Kidney epithelial cell (primary cell): ENCODE results near the gene BHLHE41. TPM values are rescaled to one million over a fixed set of nuclear protein-coding genes. Genes with fewer than 3 reads are reported as not detected.
A peak's percentile ranks its signal among the peaks of the same experiment; 100 is the strongest.

ENCODE experiments used
- DNase-seq: peaks from one replicate; pipeline ENCODE4 v3.0.0-alpha.2; 2010; ENCODE audit warnings: low read depth
- H3K27me3 ChIP-seq: 2 replicates; pipeline ENCODE4 v1.6.0; 2011; ENCODE audit warnings: low read length; ENCODE audit not compliant: control insufficient read depth, insufficient read depth
- H3K36me3 ChIP-seq: 2 replicates; pipeline ENCODE4 v1.5.1; 2011; ENCODE audit warnings: low read length; ENCODE audit not compliant: control insufficient read depth, insufficient read depth
- H3K4me3 ChIP-seq: 2 replicates; pipeline ENCODE4 v1.5.1; 2011; ENCODE audit warnings: low read depth, mild to moderate bottlenecking, control low read depth, low read length
- total RNA-seq: library from RNA; depleted of rRNA; stranded (reverse); fragments of >200 nt; gene quantifications from 2 replicates; pipeline ENCODE4 v1.2.3, GENCODE V29; 2015
- TF ChIP-seq, protein P1 (sequence below): IDR thresholded peaks from 2 replicates; pipeline ENCODE4 v1.5.1; 2011; ENCODE audit warnings: mild to moderate bottlenecking, moderate library complexity, low read length, control low read depth, inconsistent platforms; ENCODE audit not compliant: insufficient read depth, poor library complexity, severe bottlenecking

The BHLHE41 gene
- total RNA-seq, 1 donor from 2014 or later = 1.6 TPM

DNA sequence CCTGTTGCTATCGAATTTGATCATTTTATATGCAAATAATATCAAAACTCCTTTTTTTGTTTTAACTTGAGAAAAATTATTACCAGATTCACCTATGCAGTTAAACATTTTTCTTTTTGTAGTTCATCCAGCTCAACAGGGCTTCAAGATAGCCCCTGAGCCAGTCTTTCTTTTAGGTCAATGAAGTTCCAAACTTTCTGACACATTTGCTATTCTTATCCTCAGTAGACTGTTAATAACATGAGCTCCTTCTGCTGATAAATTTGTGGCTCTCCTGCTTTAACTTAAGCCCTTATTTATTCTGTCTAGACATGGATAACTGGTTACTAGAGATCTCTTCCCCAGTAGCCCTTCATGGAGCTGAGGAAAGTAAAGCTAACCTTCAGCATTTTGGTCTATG, 37.3 kb upstream of the BHLHE41 start:
- Histone ChIP-seq H3K4me3 (no peak overlapping the region), H3K27me3 (no peaks in the 10 kb centered on the region), H3K36me3 (no peaks in the 10 kb centered on the region)
- DNase-seq = no peak
- TF ChIP-seq, protein P1, sequence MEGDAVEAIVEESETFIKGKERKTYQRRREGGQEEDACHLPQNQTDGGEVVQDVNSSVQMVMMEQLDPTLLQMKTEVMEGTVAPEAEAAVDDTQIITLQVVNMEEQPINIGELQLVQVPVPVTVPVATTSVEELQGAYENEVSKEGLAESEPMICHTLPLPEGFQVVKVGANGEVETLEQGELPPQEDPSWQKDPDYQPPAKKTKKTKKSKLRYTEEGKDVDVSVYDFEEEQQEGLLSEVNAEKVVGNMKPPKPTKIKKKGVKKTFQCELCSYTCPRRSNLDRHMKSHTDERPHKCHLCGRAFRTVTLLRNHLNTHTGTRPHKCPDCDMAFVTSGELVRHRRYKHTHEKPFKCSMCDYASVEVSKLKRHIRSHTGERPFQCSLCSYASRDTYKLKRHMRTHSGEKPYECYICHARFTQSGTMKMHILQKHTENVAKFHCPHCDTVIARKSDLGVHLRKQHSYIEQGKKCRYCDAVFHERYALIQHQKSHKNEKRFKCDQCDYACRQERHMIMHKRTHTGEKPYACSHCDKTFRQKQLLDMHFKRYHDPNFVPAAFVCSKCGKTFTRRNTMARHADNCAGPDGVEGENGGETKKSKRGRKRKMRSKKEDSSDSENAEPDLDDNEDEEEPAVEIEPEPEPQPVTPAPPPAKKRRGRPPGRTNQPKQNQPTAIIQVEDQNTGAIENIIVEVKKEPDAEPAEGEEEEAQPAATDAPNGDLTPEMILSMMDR = no peak

DNA sequence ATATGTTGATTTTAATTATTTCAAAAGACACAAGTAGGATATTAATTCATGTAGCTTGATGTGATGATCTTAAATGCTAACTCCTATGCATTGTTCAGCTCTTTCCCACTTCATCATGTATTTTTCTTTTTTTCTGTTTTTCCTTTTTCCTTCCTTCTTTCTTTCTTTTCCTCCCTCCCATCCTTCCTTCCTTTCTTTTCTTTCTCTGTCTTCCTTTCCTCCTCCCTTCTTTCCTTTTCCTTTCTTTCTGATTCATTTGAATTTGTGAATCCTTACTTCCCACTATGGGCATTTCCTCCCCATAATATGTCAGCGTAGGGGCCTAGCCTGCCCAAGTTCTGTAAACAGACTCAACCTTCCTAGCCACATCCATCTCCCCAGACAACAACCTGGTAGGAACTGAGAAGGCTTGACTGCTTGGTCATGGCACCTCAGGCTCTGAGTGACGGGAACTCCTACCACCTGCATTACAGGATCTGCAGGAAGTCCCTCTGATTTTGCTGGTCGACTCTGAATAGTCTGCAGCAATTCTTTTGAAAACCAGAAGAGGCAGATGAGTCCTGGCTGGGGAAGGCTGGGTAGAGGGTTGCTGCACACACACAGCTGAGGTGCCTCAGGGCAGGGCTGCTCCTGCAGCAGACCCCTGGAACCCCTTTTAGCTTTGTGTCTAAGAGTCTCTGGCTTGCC, 33.4 kb upstream of the BHLHE41 start:
- no peak for DNase-seq
- H3K4me3 ChIP-seq = no peak overlapping the region
- no peaks in the 10 kb centered on the region for H3K27me3 ChIP-seq
- TF ChIP-seq, protein P1 = no peak
- H3K36me3 ChIP-seq = no peaks in the 10 kb centered on the region

DNA sequence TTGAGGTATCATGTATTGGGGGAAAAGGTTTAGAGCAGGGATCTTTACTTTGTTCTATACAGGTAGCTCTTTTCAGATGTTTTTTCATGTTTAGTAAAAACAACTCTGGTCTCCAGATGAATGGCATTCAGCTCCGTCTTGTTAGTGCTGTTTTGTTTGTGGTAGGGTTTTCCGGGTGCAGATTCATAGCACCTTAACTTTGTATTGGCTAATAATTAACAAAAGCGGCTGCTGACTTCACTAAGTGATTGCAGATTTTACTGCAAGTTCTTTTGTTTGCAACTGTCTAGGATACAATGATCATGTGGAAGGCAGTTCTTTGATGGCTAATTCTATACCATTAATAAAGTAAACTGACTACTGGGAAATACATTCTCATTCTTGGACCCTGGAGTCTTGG, 32.2 kb upstream of the BHLHE41 start:
- DNase-seq = peak; percentile 39
- no peaks in the 10 kb centered on the region for H3K36me3 ChIP-seq
- TF ChIP-seq, protein P1 = no peak
- H3K27me3 ChIP-seq = no peaks in the 10 kb centered on the region
- no peak overlapping the region for H3K4me3 ChIP-seq

DNA sequence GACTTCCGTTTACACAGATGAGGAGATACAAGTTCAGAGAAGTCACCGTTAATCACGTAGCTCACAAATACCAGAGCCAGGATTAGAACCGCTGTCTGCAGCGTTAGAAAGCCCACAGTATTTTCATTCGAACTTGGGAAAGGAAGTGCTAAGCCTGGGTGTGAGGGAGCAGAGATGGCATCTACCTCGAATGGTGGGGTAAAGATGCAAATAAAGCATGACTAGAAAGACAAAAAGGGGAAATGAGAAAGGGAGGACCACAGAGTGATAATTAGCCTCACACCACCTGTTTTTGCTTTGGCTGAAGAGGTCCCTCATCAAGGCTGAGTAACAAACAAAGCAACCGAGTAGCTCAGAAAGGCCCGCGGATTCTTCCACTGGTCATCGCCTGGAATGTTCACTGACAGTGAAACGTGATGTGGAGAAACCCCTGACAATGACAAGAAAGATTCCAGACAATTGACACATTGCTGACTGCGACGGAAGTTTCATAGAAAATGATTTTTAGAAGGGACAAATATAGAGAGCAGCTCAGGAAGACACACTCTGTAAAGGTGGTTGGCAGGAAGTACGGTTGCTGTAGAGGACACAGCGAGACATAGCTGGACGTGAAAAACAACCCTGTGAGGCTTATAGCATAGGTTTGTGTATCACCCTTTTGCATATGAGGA, 31.5 kb upstream of the BHLHE41 start:
- Histone ChIP-seq H3K4me3 (no peak overlapping the region), H3K27me3 (no peaks in the 10 kb centered on the region), H3K36me3 (no peaks in the 10 kb centered on the region)
- peak; percentile 9 for DNase-seq
- TF ChIP-seq, protein P1 = no peak

DNA sequence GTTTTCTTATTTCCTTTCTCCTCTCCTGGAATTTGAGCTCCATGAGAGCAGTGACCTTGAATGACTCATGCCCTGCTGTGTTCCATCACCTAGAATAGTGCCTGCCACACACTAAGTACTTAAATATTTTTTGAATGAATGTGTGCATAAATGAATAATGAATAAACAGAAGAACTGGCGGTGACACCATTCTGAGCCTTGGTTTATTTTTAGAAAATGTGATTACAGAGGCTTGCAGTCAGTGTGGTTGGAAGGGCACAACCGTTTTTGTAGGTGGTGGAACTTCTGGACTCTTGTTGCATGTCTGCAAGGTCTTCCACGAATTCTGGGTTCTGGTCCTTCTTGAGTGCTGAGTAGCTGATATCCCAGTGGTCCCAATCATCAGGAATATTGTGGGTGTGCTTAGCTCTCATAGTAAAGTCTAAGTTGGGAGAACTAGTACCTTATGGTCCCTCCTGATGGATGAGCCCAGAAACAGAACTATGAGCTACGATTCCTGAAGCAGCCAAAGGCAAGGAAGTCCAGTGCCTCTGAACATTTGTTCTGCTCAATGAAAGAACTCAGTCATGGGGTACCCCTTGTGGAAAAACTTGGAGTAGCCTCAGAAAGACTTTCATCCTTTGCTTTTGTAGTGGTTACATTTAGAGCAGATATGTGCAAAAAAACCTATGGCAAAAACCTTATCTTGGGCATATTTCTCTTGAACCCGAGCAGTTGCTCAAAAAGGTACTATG, 28.8 kb upstream of the BHLHE41 start:
- TF ChIP-seq, protein P1 = no peak
- peak; percentile 97 for DNase-seq
- no peak overlapping the region for H3K4me3 ChIP-seq
- no peaks in the 10 kb centered on the region for H3K27me3 ChIP-seq
- H3K36me3 ChIP-seq = no peaks in the 10 kb centered on the region
